Ishikawa (cell line): ENCODE data around the gene SAMD8.

Source experiments
- CEBPB ChIP-seq: IDR thresholded peaks from 2 replicates; pipeline ENCODE4 v1.6.1; 2012
- CREB1 ChIP-seq: IDR thresholded peaks from 2 replicates; pipeline ENCODE4 v1.6.1; 2012; ENCODE audit warnings: low read depth
- EGR1 ChIP-seq: IDR thresholded peaks from 2 replicates; pipeline ENCODE4 v1.6.1; 2012
- EP300 ChIP-seq: IDR thresholded peaks from 2 replicates; pipeline ENCODE4 v1.6.1; 2012; ENCODE audit warnings: borderline replicate concordance
- FOXM1 ChIP-seq: IDR thresholded peaks from 2 replicates; pipeline ENCODE4 v1.6.1; 2012; ENCODE audit warnings: low read depth, borderline replicate concordance
- MAX ChIP-seq: IDR thresholded peaks from 2 replicates; pipeline ENCODE4 v1.6.1; 2012
- NFIC ChIP-seq: IDR thresholded peaks from 2 replicates; pipeline ENCODE4 v1.6.1; 2012
- RAD21 ChIP-seq: IDR thresholded peaks from 2 replicates; pipeline ENCODE4 v1.6.1; 2012; ENCODE audit warnings: low read depth
- REST ChIP-seq: IDR thresholded peaks from 2 replicates; pipeline ENCODE4 v1.6.1; 2012; ENCODE audit warnings: low read depth, mild to moderate bottlenecking
- TAF1 ChIP-seq: IDR thresholded peaks from 2 replicates; pipeline ENCODE4 v1.6.1; 2012; ENCODE audit warnings: low read depth, mild to moderate bottlenecking
- TCF12 ChIP-seq: IDR thresholded peaks from 2 replicates; pipeline ENCODE4 v1.6.1; 2012; ENCODE audit warnings: low read depth
- TEAD4 ChIP-seq: IDR thresholded peaks from 2 replicates; pipeline ENCODE4 v1.6.1; 2012
- USF1 ChIP-seq: IDR thresholded peaks from 2 replicates; pipeline ENCODE4 v1.6.1; 2012
- YY1 ChIP-seq: IDR thresholded peaks from 2 replicates; pipeline ENCODE4 v1.6.1; 2012; ENCODE audit warnings: low read depth
- ZBTB7A ChIP-seq: IDR thresholded peaks from 2 replicates; pipeline ENCODE4 v1.6.1; 2012; ENCODE audit warnings: low read depth

Gene SAMD8

GRCh38 chr10:75211007-75211691 is 99.7 kb downstream of the SAMD8 start:
- TF ChIP-seq TEAD4 = no peak
- peak; percentile 87 for TF ChIP-seq YY1
- peak; percentile 54; the same call in 1 of the 2 replicates for TF ChIP-seq ZBTB7A

- TF ChIP-seq TCF12 (no peak), USF1 (no peak), MAX (no peak), TEAD4 (no peak), CEBPB (no peak), TAF1 (no peak), FOXM1 (no peak), ZBTB7A (no peak), NFIC (no peak), RAD21 (no peak), EP300 (no peak)
These were observed 100.9 kb downstream of the SAMD8 start for GRCh38 chr10:75212343-75212742.

- TF ChIP-seq CREB1 (no peak), TEAD4 (no peak), FOXM1 (no peak), EP300 (no peak), RAD21 (no peak), REST (no peak), TCF12 (no peak), EGR1 (no peak), USF1 (no peak), TAF1 (no peak), YY1 (no peak), ZBTB7A (no peak), NFIC (no peak), CEBPB (no peak), MAX (no peak)
These were observed 108.8 kb downstream of the SAMD8 start for GRCh38 chr10:75220274-75220673.

GRCh38 chr10:75223507-75223906 is 112.1 kb downstream of the SAMD8 start:
- no peak for TF ChIP-seq FOXM1
- TF ChIP-seq TCF12 = no peak
- TF ChIP-seq RAD21 = no peak
- TF ChIP-seq TAF1 = no peak
- no peak for TF ChIP-seq EGR1
- no peak for TF ChIP-seq MAX
- TF ChIP-seq ZBTB7A = no peak
- no peak for TF ChIP-seq USF1
- TF ChIP-seq NFIC = no peak
- TF ChIP-seq CEBPB = no peak
- no peak for TF ChIP-seq EP300
- no peak for TF ChIP-seq REST
- no peak for TF ChIP-seq TEAD4
- TF ChIP-seq CREB1 = no peak
- TF ChIP-seq YY1 = no peak

- TF ChIP-seq FOXM1 (no peak), EP300 (no peak), CEBPB (no peak), RAD21 (no peak), EGR1 (no peak), USF1 (no peak), ZBTB7A (no peak), CREB1 (no peak), TEAD4 (no peak), YY1 (no peak), TCF12 (no peak), MAX (no peak), TAF1 (no peak), NFIC (no peak)
These were observed 114.6 kb downstream of the SAMD8 start for GRCh38 chr10:75226095-75226494.
